ENCODE results near the gene B3GNT2. TPM values are rescaled to one million over a fixed set of nuclear protein-coding genes. Genes with fewer than 3 reads are reported as not detected.
A peak's percentile ranks its signal among the peaks of the same experiment; 100 is the strongest.
"Not testable (repeated sequence)": the region's sequence is repeated elsewhere in the genome, so short reads cannot be mapped to it uniquely, and the experiment has no call there.

The B3GNT2 gene
- total and polyA plus RNA-seq, 4 donors = 10.5 to 33.3 (median 22.0) TPM

GRCh38 chr2:62196278-62196901 lies 475 bp downstream of the B3GNT2 start:
- peak in 2 of 6 donors; percentile 52 to 54 for DNase-seq (ENCODE audit: low read depth in 4 of 6, low spot score in 6 of 6)
- H3K9me3 ChIP-seq (ENCODE audit: control insufficient read depth, insufficient read depth, low read length) = no peaks in the 10 kb centered on the region
- peaks cover 5% of the 10 kb centered on the region for H3K27me3 ChIP-seq (ENCODE audit: control insufficient read depth, insufficient read depth, low read length)
- peak overlapping the region; percentile 78 for H3K27ac ChIP-seq (ENCODE audit: low read depth, low read length)
- no peaks in the 10 kb centered on the region for H3K36me3 ChIP-seq (ENCODE audit: control insufficient read depth, insufficient read depth, low read length)
- peak overlapping the region; percentile 89 for H3K4me3 ChIP-seq (ENCODE audit: low read depth, low read length)
- H3K4me1 ChIP-seq (ENCODE audit: control insufficient read depth, insufficient read depth, low read length) = peaks cover 26% of the 10 kb centered on the region
- WGBS (ENCODE audit: insufficient coverage) = under 1% methylated on average over 54 of the region's 63 CpGs

GRCh38 chr2:62197011-62197924 lies 1.4 kb downstream of the B3GNT2 start:
- Histone ChIP-seq H3K4me3 (ENCODE audit: low read depth, low read length) (peak overlapping the region; percentile 89), H3K4me1 (ENCODE audit: control insufficient read depth, insufficient read depth, low read length) (peaks cover 26% of the 10 kb centered on the region), H3K9me3 (ENCODE audit: control insufficient read depth, insufficient read depth, low read length) (no peaks in the 10 kb centered on the region), H3K27me3 (ENCODE audit: control insufficient read depth, insufficient read depth, low read length) (peaks cover 5% of the 10 kb centered on the region), H3K27ac (ENCODE audit: low read depth, low read length) (peak overlapping the region; percentile 48), H3K36me3 (ENCODE audit: control insufficient read depth, insufficient read depth, low read length) (no peaks in the 10 kb centered on the region)
- under 1% methylated on average over 27 of the region's 48 CpGs for WGBS (ENCODE audit: insufficient coverage)
- peak in 2 of 6 donors; percentile 33 to 39 for DNase-seq (ENCODE audit: low read depth in 4 of 6, low spot score in 6 of 6)

- DNase-seq (ENCODE audit: low read depth in 4 of 6, low spot score in 6 of 6) = no peak
- peak overlapping the region; percentile 48 for H3K27ac ChIP-seq (ENCODE audit: low read depth, low read length)
- peaks cover 5% of the 10 kb centered on the region for H3K27me3 ChIP-seq (ENCODE audit: control insufficient read depth, insufficient read depth, low read length)
- peak overlapping the region; percentile 89 for H3K4me3 ChIP-seq (ENCODE audit: low read depth, low read length)
- no peaks in the 10 kb centered on the region for H3K36me3 ChIP-seq (ENCODE audit: control insufficient read depth, insufficient read depth, low read length)
- no CpG with 5 or more reads among the region's 5 CpGs for WGBS (ENCODE audit: insufficient coverage)
- no peaks in the 10 kb centered on the region for H3K9me3 ChIP-seq (ENCODE audit: control insufficient read depth, insufficient read depth, low read length)
- peaks cover 26% of the 10 kb centered on the region for H3K4me1 ChIP-seq (ENCODE audit: control insufficient read depth, insufficient read depth, low read length)
Measured at GRCh38 chr2:62197925-62198633, 2.2 kb downstream of the B3GNT2 start.

GRCh38 chr2:62198854-62199253 lies 2.9 kb downstream of the B3GNT2 start:
- H3K9me3 ChIP-seq (ENCODE audit: control insufficient read depth, insufficient read depth, low read length); H3K27me3 ChIP-seq (ENCODE audit: control insufficient read depth, insufficient read depth, low read length); H3K4me3 ChIP-seq (ENCODE audit: low read depth, low read length); H3K36me3 ChIP-seq (ENCODE audit: control insufficient read depth, insufficient read depth, low read length); H3K27ac ChIP-seq (ENCODE audit: low read depth, low read length); DNase-seq (ENCODE audit: low read depth in 4 of 6, low spot score in 6 of 6): not testable (repeated sequence)
- H3K4me1 ChIP-seq (ENCODE audit: control insufficient read depth, insufficient read depth, low read length) = peaks cover 26% of the 10 kb centered on the region
- WGBS (ENCODE audit: insufficient coverage) = 100% methylated on average over 8 of the region's 8 CpGs

GRCh38 chr2:62199392-62200125 lies 3.6 kb downstream of the B3GNT2 start:
- DNase-seq (ENCODE audit: low read depth in 4 of 6, low spot score in 6 of 6) = no peak
- WGBS (ENCODE audit: insufficient coverage) = no CpG with 5 or more reads among the region's 1 CpG
- Histone ChIP-seq H3K9me3 (ENCODE audit: control insufficient read depth, insufficient read depth, low read length) (no peaks in the 10 kb centered on the region), H3K36me3 (ENCODE audit: control insufficient read depth, insufficient read depth, low read length) (no peaks in the 10 kb centered on the region), H3K4me3 (ENCODE audit: low read depth, low read length) (no peak overlapping the region), H3K4me1 (ENCODE audit: control insufficient read depth, insufficient read depth, low read length) (peaks cover 26% of the 10 kb centered on the region), H3K27ac (ENCODE audit: low read depth, low read length) (no peak overlapping the region), H3K27me3 (ENCODE audit: control insufficient read depth, insufficient read depth, low read length) (peaks cover 5% of the 10 kb centered on the region)

GRCh38 chr2:62200291-62200841 lies 4.5 kb downstream of the B3GNT2 start:
- H3K27me3 ChIP-seq (ENCODE audit: control insufficient read depth, insufficient read depth, low read length) = peaks cover 4% of the 10 kb centered on the region
- H3K9me3 ChIP-seq (ENCODE audit: control insufficient read depth, insufficient read depth, low read length) = no peaks in the 10 kb centered on the region
- DNase-seq (ENCODE audit: low read depth in 4 of 6, low spot score in 6 of 6) = no peak
- WGBS (ENCODE audit: insufficient coverage) = 94% methylated on average over 2 of the region's 4 CpGs
- no peak overlapping the region for H3K4me3 ChIP-seq (ENCODE audit: low read depth, low read length)
- H3K27ac ChIP-seq (ENCODE audit: low read depth, low read length) = no peak overlapping the region
- no peaks in the 10 kb centered on the region for H3K36me3 ChIP-seq (ENCODE audit: control insufficient read depth, insufficient read depth, low read length)
- H3K4me1 ChIP-seq (ENCODE audit: control insufficient read depth, insufficient read depth, low read length) = peaks cover 19% of the 10 kb centered on the region

- Histone ChIP-seq H3K4me3 (ENCODE audit: low read depth, low read length) (no peak overlapping the region), H3K27ac (ENCODE audit: low read depth, low read length) (no peak overlapping the region), H3K9me3 (ENCODE audit: control insufficient read depth, insufficient read depth, low read length) (no peaks in the 10 kb centered on the region), H3K27me3 (ENCODE audit: control insufficient read depth, insufficient read depth, low read length) (peaks cover 4% of the 10 kb centered on the region), H3K36me3 (ENCODE audit: control insufficient read depth, insufficient read depth, low read length) (no peaks in the 10 kb centered on the region), H3K4me1 (ENCODE audit: control insufficient read depth, insufficient read depth, low read length) (peaks cover 15% of the 10 kb centered on the region)
- no peak for DNase-seq (ENCODE audit: low read depth in 4 of 6, low spot score in 6 of 6)
- no CpG with 5 or more reads among the region's 3 CpGs for WGBS (ENCODE audit: insufficient coverage)
Measured at GRCh38 chr2:62200868-62201267, 5.0 kb downstream of the B3GNT2 start.

- H3K27me3 ChIP-seq (ENCODE audit: control insufficient read depth, insufficient read depth, low read length) = peaks cover 4% of the 10 kb centered on the region
- no peaks in the 10 kb centered on the region for H3K9me3 ChIP-seq (ENCODE audit: control insufficient read depth, insufficient read depth, low read length)
- H3K4me1 ChIP-seq (ENCODE audit: control insufficient read depth, insufficient read depth, low read length) = peaks cover 14% of the 10 kb centered on the region
- no CpG with 5 or more reads among the region's 2 CpGs for WGBS (ENCODE audit: insufficient coverage)
- no peak for DNase-seq (ENCODE audit: low read depth in 4 of 6, low spot score in 6 of 6)
- no peaks in the 10 kb centered on the region for H3K36me3 ChIP-seq (ENCODE audit: control insufficient read depth, insufficient read depth, low read length)
- H3K27ac ChIP-seq (ENCODE audit: low read depth, low read length) = no peak overlapping the region
- H3K4me3 ChIP-seq (ENCODE audit: low read depth, low read length) = no peak overlapping the region
Measured at GRCh38 chr2:62201307-62201706, 5.4 kb downstream of the B3GNT2 start.
